ENCODE data around the gene GDPD5. TPM values are rescaled to one million over a fixed set of nuclear protein-coding genes. Genes with fewer than 3 reads are reported as not detected.

The GDPD5 gene
- total RNA-seq, 1 experiment from 2014 or later = 7.8 TPM

- no CpG with 5 or more reads among the region's 9 CpGs for WGBS (ENCODE audit: extremely low coverage, insufficient read length, low lambda C conversion rate)
- peaks cover 38 to 55% of the 10 kb centered on the region in 2 experiments for H3K4me1 Mint-ChIP-seq
These were observed 38.3 kb upstream of the GDPD5 start for GRCh38 chr11:75563978-75564552.

More at GRCh38 chr11:75563978-75564552, 38.3 kb upstream of the GDPD5 start:
- Histone ChIP-seq H2AK5ac (ENCODE audit: insufficient read length, low read length) (no peak overlapping the region), H3K56ac (ENCODE audit: insufficient read length, low read depth, low read length) (no peak overlapping the region), H3K27me3 (ENCODE audit: insufficient read depth, low read length) (no peaks in the 10 kb centered on the region), H3T11ph (ENCODE audit: low read length) (no peak overlapping the region), H4K20me1 (ENCODE audit: control insufficient read depth, insufficient read depth, insufficient read length) (no peaks in the 10 kb centered on the region), H4K8ac (replicated peaks; ENCODE audit: insufficient read length, low read depth, low read length) (no peak overlapping the region), H3K23ac (ENCODE audit: insufficient read length, low read depth, low read length) (no peak overlapping the region), H2AFZ (ENCODE audit: low read length) (no peak overlapping the region), H3K79me1 (ENCODE audit: insufficient read depth, low read depth, low read length, poor library complexity, severe bottlenecking) (peaks cover 3% of the 10 kb centered on the region), H4K91ac (ENCODE audit: insufficient read length, low read depth, low read length) (peak overlapping the region; percentile 25), H3K4ac (ENCODE audit: low read depth, low read length) (peak overlapping the region; percentile 96), H3K14ac (ENCODE audit: insufficient read depth, low read length) (peak overlapping the region; percentile 37), H3K9ac (ENCODE audit: extremely low read depth, insufficient read length, low read length) (peak overlapping the region; percentile 67), H2BK12ac (ENCODE audit: insufficient read length, low read depth, low read length) (no peak overlapping the region), H3K23me2 (ENCODE audit: insufficient read length, low read depth, low read length, poor library complexity, severe bottlenecking) (peaks cover 19% of the 10 kb centered on the region), H3K79me2 (ENCODE audit: insufficient read depth, low read length) (peaks cover 32% of the 10 kb centered on the region; the same call in 1 of the 2 replicates), H3K27ac (ENCODE audit: insufficient read length, low read depth, low read length) (peak overlapping the region; percentile 72), H2BK120ac (ENCODE audit: low read depth, low read length, poor library complexity, severe bottlenecking) (no peak overlapping the region), H3K18ac (ENCODE audit: insufficient read length, low read depth, low read length) (peak overlapping the region; percentile 93), H3K9me3 (ENCODE audit: control insufficient read depth, low read depth, low read length) (no peaks in the 10 kb centered on the region), H2BK20ac (ENCODE audit: low read depth, low read length, poor library complexity, severe bottlenecking) (no peak overlapping the region), H2BK15ac (ENCODE audit: low read depth, low read length) (no peak overlapping the region), H3K4me1 (ENCODE audit: insufficient read depth, low read length) (peaks cover 14% of the 10 kb centered on the region), H4K5ac (ENCODE audit: insufficient read length, low read depth, low read length) (no peak overlapping the region), H3K4me2 (ENCODE audit: insufficient read depth, insufficient read length, low read length) (peak overlapping the region; percentile 85), H2BK5ac (ENCODE audit: insufficient read length, low read length) (no peak overlapping the region)
- DNase-seq = peak; percentile 94
- peak overlapping the region; percentile 99 to 100 (median 99) for H3K27ac Mint-ChIP-seq
- no peaks in the 10 kb centered on the region for H3K27me3 Mint-ChIP-seq (ENCODE audit: low read depth)
- peak overlapping the region; percentile 96 for H3K4me3 Mint-ChIP-seq
- H3K9me3 Mint-ChIP-seq = no peaks in the 10 kb centered on the region
- peaks cover 29 to 47% (median 38%) of the 10 kb centered on the region in 3 experiments for H3K36me3 Mint-ChIP-seq (ENCODE audit: insufficient read depth in 1 of 3, low read depth in 3 of 3)
- peak; percentile 70 for TF ChIP-seq CTCF (conservative IDR thresholded peaks at IDR 0.05)
